Lung (tissue), 12 donors: Measurements from ENCODE around the gene MMP24OS. TPM values are rescaled to one million over a fixed set of nuclear protein-coding genes. Genes with fewer than 3 reads are reported as not detected.

Experiments used
- ATAC-seq: fragments of 200-7000 bp; cut with Tn5 transposase; one replicate; pipeline ENCODE4 v1.9.1; 2020; ENCODE audit warnings: moderate number of reproducible peaks; ENCODE audit not compliant: insufficient read depth, low FRiP score
- DNase-seq, 3 donors: peaks; one replicate each; pipeline ENCODE4 v3.0.0-alpha.2; 2013 to 2017
- H3K27ac ChIP-seq, 2 donors: one replicate each; pipeline ENCODE4 v1.5.1; 2013; ENCODE audit warnings: mild to moderate bottlenecking in 2 of 2, moderate library complexity in 2 of 2, control low read depth in 1 of 2, inconsistent platforms in 1 of 2, low read depth in 1 of 2, low read length in 1 of 2
- H3K27me3 ChIP-seq, 3 donors: one replicate each; pipeline ENCODE4 v1.5.1; 2013; ENCODE audit warnings: low read length in 2 of 3; ENCODE audit not compliant: control insufficient read depth in 3 of 3, insufficient read depth in 3 of 3
- H3K36me3 ChIP-seq, 4 donors: one replicate each; pipeline ENCODE4 v1.5.1; 2013; ENCODE audit warnings: low read length in 4 of 4, mild to moderate bottlenecking in 1 of 4, moderate library complexity in 1 of 4; ENCODE audit not compliant: control insufficient read depth in 4 of 4, insufficient read depth in 4 of 4
- H3K4me1 ChIP-seq, 5 donors: one replicate each; pipeline ENCODE4 v1.5.1; 2013; ENCODE audit warnings: low read length in 5 of 5, mild to moderate bottlenecking in 2 of 5, moderate library complexity in 1 of 5; ENCODE audit not compliant: control insufficient read depth in 5 of 5, insufficient read depth in 5 of 5
- H3K4me3 ChIP-seq: one replicate; pipeline ENCODE4 v1.5.1; 2013; ENCODE audit warnings: mild to moderate bottlenecking, control low read depth, moderate library complexity
- H3K9ac ChIP-seq, 2 donors: one replicate each; pipeline ENCODE4 v1.5.1; 2013; ENCODE audit warnings: low read length in 2 of 2, control low read depth in 1 of 2; ENCODE audit not compliant: insufficient read depth in 1 of 2
- H3K9me3 ChIP-seq, 4 donors: one replicate each; pipeline ENCODE4 v1.5.1; 2013; ENCODE audit warnings: low read length in 3 of 4, mild to moderate bottlenecking in 1 of 4, moderate library complexity in 1 of 4; ENCODE audit not compliant: control insufficient read depth in 4 of 4, insufficient read depth in 3 of 4
- CTCF ChIP-seq: IDR thresholded peaks from 2 replicates; pipeline ENCODE4 v1.5.1; 2012; ENCODE audit warnings: mild to moderate bottlenecking; ENCODE audit errors: control extremely low read depth, extremely low read depth
- WGBS, 2 donors: extraction: QIAGEN DNeasy Blood & Tissue Kit; methylation state at CpG; one replicate each; pipeline ENCODE4 v1.1.7; 2013; 5-methylcytosine and 5-hydroxymethylcytosine counted together
- polyA plus RNA-seq, 2 donors: library from polyadenylated mRNA; stranded (reverse); fragments of 200-250 nt; gene quantifications; one replicate each; pipeline ENCODE4 v1.2.1, GENCODE V29; 2013
- total RNA-seq, 2 donors: library from RNA; depleted of rRNA in 1 of 2; stranded (reverse); fragments of >200 nt in 1 of 2; gene quantifications; one replicate each; pipeline ENCODE4 v1.2.1, GENCODE V29; 2014 to 2021
- donor health status: control.
- donor health status: control.
- donor health status: Bipolar disorder and iron deficiency.
- donor health status: healthy.
- donor health status: DM: yes; HTN: yes; CAD: no.

The MMP24OS gene
- total and polyA plus RNA-seq, 4 donors = 27.8 to 117 (median 68.8) TPM

DNA sequence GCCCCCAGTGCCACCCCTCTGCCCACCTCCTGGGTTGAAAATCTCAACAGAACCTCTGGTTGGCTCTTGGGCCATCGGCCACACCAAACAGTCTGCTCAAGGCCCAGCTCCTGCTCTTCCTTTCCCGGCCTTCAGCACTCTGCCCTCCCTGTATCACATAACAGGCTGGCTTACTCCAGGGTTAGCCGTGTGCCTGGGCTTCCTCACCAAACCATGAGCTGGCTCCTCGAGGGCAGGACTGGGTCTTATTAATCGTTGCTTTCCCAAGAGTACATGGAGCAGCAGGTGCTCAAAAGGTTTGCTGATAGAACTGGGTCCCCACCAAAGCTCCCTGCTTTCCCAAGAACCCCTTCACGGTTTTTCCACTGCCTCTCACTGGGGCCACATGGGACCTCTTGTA is 27.0 kb upstream of the MMP24OS start:
- Histone ChIP-seq H3K9ac (no peak overlapping the region), H3K36me3 (peaks cover 0 to 10% (median 2%) of the 10 kb centered on the region in 4 donors), H3K4me1 (peaks cover 0 to 10% (median 2%) of the 10 kb centered on the region in 5 donors), H3K27me3 (no peaks in the 10 kb centered on the region), H3K4me3 (no peak overlapping the region), H3K27ac (peak overlapping the region in 1 of 2 donors; percentile 70), H3K9me3 (no peaks in the 10 kb centered on the region)
- WGBS, 2 donors = 92 to 93% methylated on average over 6 of the region's 6 CpGs
- TF ChIP-seq CTCF = no peak
- DNase-seq = no peak
- no peak for ATAC-seq

DNA sequence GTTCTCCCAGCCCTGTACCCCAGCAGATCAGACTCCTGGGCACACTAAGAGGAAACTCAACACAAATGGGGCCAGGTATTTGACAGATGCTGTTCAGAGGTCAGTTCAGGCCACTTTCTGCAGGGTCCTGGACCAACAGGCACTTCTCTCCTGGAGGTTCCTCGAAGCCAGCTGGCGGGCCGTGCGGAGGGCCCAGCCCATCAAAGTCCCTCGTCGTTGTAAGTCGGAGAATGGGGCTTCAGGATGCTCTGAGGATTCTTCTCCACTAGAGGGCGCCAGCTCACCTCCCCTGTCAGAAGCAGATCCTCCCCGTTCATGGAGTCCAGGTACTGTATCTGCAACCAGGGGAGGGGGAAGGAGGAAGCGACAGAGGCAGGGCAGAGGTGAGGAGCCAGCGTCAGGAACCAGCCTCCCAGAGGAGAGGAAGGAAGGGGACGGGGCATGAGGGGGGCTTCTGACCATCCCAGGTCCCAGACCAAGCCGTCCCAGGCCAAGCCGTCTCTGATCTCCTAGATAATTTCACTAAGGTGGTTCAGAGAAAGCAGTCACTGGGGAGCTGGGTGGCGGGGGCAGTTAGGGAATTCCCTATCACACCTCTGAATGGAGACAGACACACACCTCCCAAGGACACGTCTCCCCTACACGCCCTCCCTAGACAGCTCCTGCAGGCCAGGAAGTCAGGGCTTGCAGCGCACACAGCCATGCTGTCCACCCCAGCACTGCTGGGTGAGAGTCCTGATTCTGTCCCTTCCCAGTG is 26.0 kb upstream of the MMP24OS start:
- Histone ChIP-seq H3K27me3 (no peaks in the 10 kb centered on the region), H3K27ac (no peak overlapping the region), H3K4me1 (peaks cover 0 to 10% (median 2%) of the 10 kb centered on the region in 5 donors), H3K4me3 (no peak overlapping the region), H3K36me3 (peaks cover 0 to 10% (median 2%) of the 10 kb centered on the region in 4 donors), H3K9ac (no peak overlapping the region), H3K9me3 (no peaks in the 10 kb centered on the region)
- peak; percentile 88 for TF ChIP-seq CTCF
- DNase-seq (peak; percentile 82 to 88 (median 82)), ATAC-seq (no peak)
- WGBS, 2 donors = 31 to 35% methylated on average over 18 of the region's 18 CpGs

DNA sequence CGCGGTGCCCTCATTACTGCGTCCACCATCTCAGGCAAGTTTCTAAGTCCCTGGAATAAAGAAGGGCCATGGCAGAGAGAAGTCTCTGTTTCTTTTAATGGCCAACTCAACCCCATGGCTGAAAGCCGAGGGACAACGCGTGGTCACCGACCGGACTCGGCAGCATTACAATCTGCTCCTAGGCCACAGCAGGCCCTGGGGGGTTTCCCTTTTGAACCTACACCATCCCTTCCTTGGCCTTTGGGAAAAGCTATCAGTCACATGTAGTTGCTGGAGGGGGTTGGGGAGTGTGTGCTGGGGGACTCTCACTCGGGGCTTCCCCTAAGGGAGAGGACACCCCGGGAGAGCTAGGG is 25.4 kb upstream of the MMP24OS start:
- Histone ChIP-seq H3K9me3 (no peaks in the 10 kb centered on the region), H3K9ac (no peak overlapping the region), H3K4me3 (no peak overlapping the region), H3K27ac (no peak overlapping the region), H3K36me3 (peaks cover 0 to 10% (median 2%) of the 10 kb centered on the region in 4 donors), H3K27me3 (no peaks in the 10 kb centered on the region), H3K4me1 (peaks cover 0 to 10% (median 2%) of the 10 kb centered on the region in 5 donors)
- no peak for DNase-seq
- TF ChIP-seq CTCF = no peak
- no peak for ATAC-seq
- WGBS, 2 donors = 86 to 92% methylated on average over 11 of the region's 11 CpGs
